Measurements from ENCODE around the gene UNKL.

Gene UNKL

DNA sequence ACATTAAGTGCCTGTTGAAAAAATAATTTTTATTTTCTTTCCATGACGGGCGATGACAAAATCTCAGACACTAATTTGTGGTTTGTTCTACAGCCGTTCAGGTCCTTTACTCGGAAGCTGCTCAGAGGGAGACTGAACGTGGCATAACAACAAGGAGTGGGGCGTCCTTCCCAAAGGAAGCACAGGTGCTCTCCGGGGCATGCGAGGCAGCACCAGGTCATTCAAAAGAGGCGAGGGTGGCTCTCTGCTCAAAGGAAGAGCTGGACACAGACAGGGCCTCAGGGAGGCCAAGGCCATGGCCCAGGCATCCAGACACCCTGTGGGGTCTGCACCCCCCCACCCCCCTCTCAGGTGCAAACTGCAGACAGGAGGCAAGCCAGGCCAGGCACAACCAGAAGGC lies 16.2 kb downstream of the UNKL start:
- no peak overlapping the region for H3K4me3 ChIP-seq (ENCODE audit: low read depth, low read length)
- no peak overlapping the region for H2AFZ ChIP-seq (ENCODE audit: low read length, unreplicated experiment)
- no peaks in the 10 kb centered on the region for H3K4me1 ChIP-seq (ENCODE audit: control insufficient read depth, insufficient read depth, low read length, unreplicated experiment)
- H3K79me2 ChIP-seq (ENCODE audit: control insufficient read depth, insufficient read depth, low read length, unreplicated experiment), result no peaks in the 10 kb centered on the region
- no peaks in the 10 kb centered on the region for H3K27me3 ChIP-seq (ENCODE audit: insufficient read depth, low read length)
- H3K27ac ChIP-seq (ENCODE audit: low read depth, low read length), result no peak overlapping the region
- no peaks in the 10 kb centered on the region for H3K36me3 ChIP-seq (ENCODE audit: insufficient read depth, low read length)

DNA sequence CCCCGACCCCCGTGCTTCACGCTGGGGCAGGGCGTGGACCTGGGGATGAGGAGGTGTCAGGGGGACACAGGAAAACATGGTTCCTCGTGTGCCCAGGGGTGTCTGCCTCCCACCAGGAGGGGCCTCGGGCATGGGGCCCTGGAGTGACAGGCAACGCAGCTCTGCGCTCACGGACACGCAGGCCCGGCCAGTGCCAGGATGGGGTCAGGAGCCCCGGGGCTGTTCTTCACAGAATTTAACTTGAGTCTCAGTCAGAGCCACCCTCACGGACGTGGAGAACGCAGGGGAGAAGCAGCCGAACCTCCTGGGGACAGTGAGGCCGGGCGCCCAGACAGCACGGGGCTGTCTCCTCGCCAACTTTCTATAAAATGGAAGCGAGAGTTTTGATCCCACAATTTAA lies 16.7 kb downstream of the UNKL start:
- Histone ChIP-seq H3K36me3 (ENCODE audit: insufficient read depth, low read length) (no peaks in the 10 kb centered on the region), H3K27ac (ENCODE audit: low read depth, low read length) (no peak overlapping the region), H3K4me3 (ENCODE audit: low read depth, low read length) (no peak overlapping the region), H2AFZ (ENCODE audit: low read length, unreplicated experiment) (no peak overlapping the region), H3K79me2 (ENCODE audit: control insufficient read depth, insufficient read depth, low read length, unreplicated experiment) (no peaks in the 10 kb centered on the region), H3K4me1 (ENCODE audit: control insufficient read depth, insufficient read depth, low read length, unreplicated experiment) (no peaks in the 10 kb centered on the region), H3K27me3 (ENCODE audit: insufficient read depth, low read length) (no peaks in the 10 kb centered on the region)

DNA sequence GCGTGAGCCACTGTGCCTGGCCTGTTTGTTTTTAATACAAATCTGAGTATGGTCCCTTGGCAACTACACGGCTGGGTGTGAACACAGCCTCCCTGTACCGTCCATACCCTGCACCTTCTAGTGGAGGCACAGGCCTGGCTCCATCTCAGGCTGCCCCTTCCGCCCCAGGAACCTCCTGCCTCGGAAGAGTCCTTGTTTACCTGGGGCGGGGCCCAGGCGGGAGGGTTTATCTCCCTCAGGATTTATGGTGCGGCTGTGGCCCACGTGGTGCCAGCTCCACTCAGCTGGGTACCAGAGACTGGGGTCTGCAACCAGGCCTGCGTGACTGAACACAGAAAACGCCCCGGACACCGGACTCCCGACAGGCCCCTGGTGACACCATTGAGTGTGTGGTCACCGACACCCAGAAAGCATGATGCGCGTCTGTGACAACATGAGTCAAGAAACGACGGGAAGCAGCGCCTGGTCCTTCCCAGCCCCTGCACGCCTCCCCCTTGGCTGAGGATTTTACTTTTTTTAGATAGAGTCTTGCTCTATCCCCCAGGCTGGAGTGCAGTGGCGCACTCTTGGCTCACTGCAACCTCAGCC lies 19.0 kb downstream of the UNKL start:
- H2AFZ ChIP-seq (ENCODE audit: low read length, unreplicated experiment), result no peak overlapping the region
- H3K27ac ChIP-seq (ENCODE audit: low read depth, low read length), result no peak overlapping the region
- H3K4me3 ChIP-seq (ENCODE audit: low read depth, low read length), result no peak overlapping the region
- H3K36me3 ChIP-seq (ENCODE audit: insufficient read depth, low read length), result no peaks in the 10 kb centered on the region
- H3K27me3 ChIP-seq (ENCODE audit: insufficient read depth, low read length), result no peaks in the 10 kb centered on the region
- H3K79me2 ChIP-seq (ENCODE audit: control insufficient read depth, insufficient read depth, low read length, unreplicated experiment), result no peaks in the 10 kb centered on the region
- H3K4me1 ChIP-seq (ENCODE audit: control insufficient read depth, insufficient read depth, low read length, unreplicated experiment), result no peaks in the 10 kb centered on the region

DNA sequence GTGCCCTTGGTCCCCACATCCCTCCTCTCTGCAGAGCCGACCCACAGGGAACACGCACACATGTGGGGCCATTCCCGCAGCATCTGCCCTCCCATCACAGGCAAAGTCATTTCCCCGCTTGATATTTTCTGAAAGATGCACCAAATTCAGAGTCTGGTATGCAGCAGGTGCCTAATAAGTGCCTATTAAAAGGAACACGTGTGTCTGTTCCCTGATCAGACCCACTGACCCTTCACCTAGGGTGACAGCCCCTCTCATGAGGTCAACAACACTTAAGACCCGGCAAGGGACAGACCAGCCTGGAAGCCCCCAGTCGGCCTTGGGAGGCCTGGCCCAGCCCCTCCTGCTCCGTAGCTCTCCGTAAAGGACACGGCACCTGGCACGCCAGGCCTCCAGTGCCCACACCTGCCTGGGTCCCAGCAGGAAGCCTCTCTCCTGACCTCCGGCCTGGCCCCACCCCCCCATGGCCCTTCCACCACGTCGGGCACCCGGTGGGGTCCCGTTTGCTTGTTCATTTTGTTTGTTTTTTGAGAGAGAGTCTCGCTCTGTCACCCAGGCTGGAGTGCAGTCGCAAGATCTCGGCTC lies 20.0 kb downstream of the UNKL start:
- Histone ChIP-seq H3K36me3 (ENCODE audit: insufficient read depth, low read length) (no peaks in the 10 kb centered on the region), H3K4me3 (ENCODE audit: low read depth, low read length) (no peak overlapping the region), H3K27ac (ENCODE audit: low read depth, low read length) (no peak overlapping the region), H3K27me3 (ENCODE audit: insufficient read depth, low read length) (no peaks in the 10 kb centered on the region), H3K4me1 (ENCODE audit: control insufficient read depth, insufficient read depth, low read length, unreplicated experiment) (no peaks in the 10 kb centered on the region), H3K79me2 (ENCODE audit: control insufficient read depth, insufficient read depth, low read length, unreplicated experiment) (no peaks in the 10 kb centered on the region), H2AFZ (ENCODE audit: low read length, unreplicated experiment) (no peak overlapping the region)

DNA sequence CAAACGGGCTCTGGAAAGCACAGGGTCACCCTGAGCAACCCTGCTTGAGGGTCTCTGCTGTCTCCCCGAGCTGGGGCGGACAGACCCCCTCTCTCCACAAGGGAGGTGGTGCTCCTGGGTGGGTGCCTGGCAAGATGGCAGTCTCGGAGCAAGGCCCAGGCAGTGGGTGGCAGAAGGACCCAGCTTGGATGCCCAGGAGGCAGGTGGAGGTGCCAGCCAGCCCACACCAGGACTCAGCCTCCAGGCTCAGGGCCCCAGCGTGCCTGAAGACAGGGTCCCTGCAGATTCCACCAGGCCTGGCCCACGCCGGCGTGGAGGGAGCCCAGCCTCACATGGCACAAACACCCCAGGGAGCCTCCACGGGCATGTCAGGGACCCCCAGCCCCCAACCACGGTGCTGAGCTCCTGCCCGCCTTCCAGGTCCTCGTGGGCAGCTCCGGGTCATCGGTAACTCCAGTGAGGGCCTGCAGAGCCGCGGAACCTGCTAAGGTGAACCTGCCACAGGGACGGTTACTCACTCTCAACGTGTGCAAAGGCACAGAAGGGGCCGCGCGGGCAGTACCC lies 20.8 kb downstream of the UNKL start:
- Histone ChIP-seq H2AFZ (ENCODE audit: low read length, unreplicated experiment) (no peak overlapping the region), H3K4me3 (ENCODE audit: low read depth, low read length) (no peak overlapping the region), H3K27me3 (ENCODE audit: insufficient read depth, low read length) (no peaks in the 10 kb centered on the region), H3K36me3 (ENCODE audit: insufficient read depth, low read length) (no peaks in the 10 kb centered on the region), H3K27ac (ENCODE audit: low read depth, low read length) (no peak overlapping the region), H3K79me2 (ENCODE audit: control insufficient read depth, insufficient read depth, low read length, unreplicated experiment) (no peaks in the 10 kb centered on the region), H3K4me1 (ENCODE audit: control insufficient read depth, insufficient read depth, low read length, unreplicated experiment) (no peaks in the 10 kb centered on the region)

DNA sequence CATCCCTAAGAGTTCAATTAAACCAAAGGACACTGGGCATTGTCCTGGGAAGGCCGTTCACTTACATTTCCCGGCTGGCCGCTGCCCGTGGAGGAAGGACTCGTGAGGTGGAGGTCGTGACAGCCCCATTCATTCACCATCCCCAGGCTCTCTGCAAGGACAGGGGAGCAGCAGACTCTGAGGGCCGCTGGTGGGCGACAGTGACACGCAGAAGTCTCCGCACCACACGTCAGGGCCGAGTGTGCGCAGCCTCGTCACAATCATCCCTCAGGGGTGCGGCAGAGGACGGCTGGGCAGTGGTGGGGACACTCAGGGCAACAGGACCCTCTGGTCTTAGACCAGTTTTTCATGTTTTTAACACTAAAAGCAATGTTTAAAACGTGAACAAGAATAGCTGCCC lies 21.7 kb downstream of the UNKL start:
- H3K79me2 ChIP-seq (ENCODE audit: control insufficient read depth, insufficient read depth, low read length, unreplicated experiment), result no peaks in the 10 kb centered on the region
- H3K36me3 ChIP-seq (ENCODE audit: insufficient read depth, low read length), result no peaks in the 10 kb centered on the region
- H3K4me3 ChIP-seq (ENCODE audit: low read depth, low read length), result no peak overlapping the region
- H3K4me1 ChIP-seq (ENCODE audit: control insufficient read depth, insufficient read depth, low read length, unreplicated experiment), result no peaks in the 10 kb centered on the region
- H3K27ac ChIP-seq (ENCODE audit: low read depth, low read length), result no peak overlapping the region
- no peak overlapping the region for H2AFZ ChIP-seq (ENCODE audit: low read length, unreplicated experiment)
- H3K27me3 ChIP-seq (ENCODE audit: insufficient read depth, low read length), result no peaks in the 10 kb centered on the region

DNA sequence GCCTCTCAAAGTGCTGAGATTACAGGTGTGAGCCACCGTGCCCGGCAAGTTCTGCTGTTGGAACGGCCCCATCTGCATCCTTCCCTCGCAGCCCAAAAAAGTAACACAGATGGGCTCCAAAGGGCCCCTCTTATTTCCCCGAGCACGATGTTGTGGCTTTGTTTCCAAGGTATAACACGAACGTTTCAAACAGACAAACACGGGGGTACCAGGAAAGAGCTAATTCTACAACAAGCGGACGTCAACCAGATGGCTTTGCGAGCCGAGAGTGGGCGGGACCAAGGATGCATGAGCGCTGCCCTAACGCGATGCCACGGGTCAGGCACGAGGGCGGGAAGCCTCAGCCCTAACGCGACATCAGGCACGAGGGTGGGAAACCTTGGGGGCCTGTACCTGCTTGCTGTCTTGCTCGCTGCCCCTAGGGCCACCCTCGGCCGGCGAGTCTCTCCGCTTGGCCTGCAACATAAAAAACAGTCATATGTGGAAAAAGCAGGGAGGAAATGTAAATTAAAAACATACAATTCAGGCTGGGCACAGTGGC lies 24.2 kb downstream of the UNKL start:
- no peaks in the 10 kb centered on the region for H3K27me3 ChIP-seq (ENCODE audit: insufficient read depth, low read length)
- H3K27ac ChIP-seq (ENCODE audit: low read depth, low read length), result no peak overlapping the region
- no peaks in the 10 kb centered on the region for H3K79me2 ChIP-seq (ENCODE audit: control insufficient read depth, insufficient read depth, low read length, unreplicated experiment)
- no peaks in the 10 kb centered on the region for H3K36me3 ChIP-seq (ENCODE audit: insufficient read depth, low read length)
- H2AFZ ChIP-seq (ENCODE audit: low read length, unreplicated experiment), result no peak overlapping the region
- no peaks in the 10 kb centered on the region for H3K4me1 ChIP-seq (ENCODE audit: control insufficient read depth, insufficient read depth, low read length, unreplicated experiment)
- no peak overlapping the region for H3K4me3 ChIP-seq (ENCODE audit: low read depth, low read length)

DNA sequence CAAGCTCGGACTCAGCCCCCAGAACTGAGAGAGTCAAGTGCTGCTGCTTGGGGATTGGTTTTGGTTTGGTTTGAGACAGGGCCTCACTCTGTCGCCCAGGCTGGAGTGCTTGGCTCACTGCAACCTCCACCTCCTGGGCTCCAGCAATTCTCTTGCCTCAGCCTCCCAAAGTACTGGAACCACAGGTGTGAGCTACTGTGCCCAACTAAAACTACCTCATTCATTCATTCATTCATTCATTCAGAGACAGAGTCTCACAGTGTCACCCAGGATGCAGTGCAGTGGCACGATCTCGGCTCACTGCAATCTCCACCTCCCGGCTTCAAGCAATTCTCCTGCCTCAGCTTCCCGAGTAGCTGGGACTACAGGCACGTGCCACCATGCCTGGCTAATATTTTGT lies 24.7 kb downstream of the UNKL start:
- Histone ChIP-seq H3K27me3 (ENCODE audit: insufficient read depth, low read length) (no peaks in the 10 kb centered on the region), H3K27ac (ENCODE audit: low read depth, low read length) (no peak overlapping the region), H2AFZ (ENCODE audit: low read length, unreplicated experiment) (no peak overlapping the region), H3K4me1 (ENCODE audit: control insufficient read depth, insufficient read depth, low read length, unreplicated experiment) (no peaks in the 10 kb centered on the region), H3K36me3 (ENCODE audit: insufficient read depth, low read length) (no peaks in the 10 kb centered on the region), H3K79me2 (ENCODE audit: control insufficient read depth, insufficient read depth, low read length, unreplicated experiment) (no peaks in the 10 kb centered on the region), H3K4me3 (ENCODE audit: low read depth, low read length) (no peak overlapping the region)

DNA sequence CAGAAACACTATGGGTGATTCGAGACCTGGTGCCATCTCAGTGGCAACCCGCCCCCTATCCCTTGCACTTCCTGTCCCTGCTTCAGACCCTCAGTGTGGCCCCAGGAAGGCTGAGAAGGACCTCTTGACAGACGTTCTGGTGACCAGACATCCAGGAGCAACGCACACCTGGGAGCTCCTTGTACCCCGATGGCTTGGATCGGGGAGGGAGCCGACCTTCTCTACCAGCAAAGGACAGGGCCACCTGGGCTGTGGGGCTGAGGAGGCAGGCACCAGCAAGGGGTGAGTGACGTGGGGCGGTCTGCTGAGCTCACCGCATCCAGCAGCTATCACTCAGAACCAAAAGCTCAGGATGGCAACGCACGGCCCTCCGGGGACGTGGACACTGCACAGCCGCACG lies 27.2 kb downstream of the UNKL start:
- Histone ChIP-seq H3K36me3 (ENCODE audit: insufficient read depth, low read length) (no peaks in the 10 kb centered on the region), H3K4me1 (ENCODE audit: control insufficient read depth, insufficient read depth, low read length, unreplicated experiment) (no peaks in the 10 kb centered on the region), H2AFZ (ENCODE audit: low read length, unreplicated experiment) (no peak overlapping the region), H3K27me3 (ENCODE audit: insufficient read depth, low read length) (no peaks in the 10 kb centered on the region), H3K79me2 (ENCODE audit: control insufficient read depth, insufficient read depth, low read length, unreplicated experiment) (no peaks in the 10 kb centered on the region), H3K4me3 (ENCODE audit: low read depth, low read length) (no peak overlapping the region), H3K27ac (ENCODE audit: low read depth, low read length) (no peak overlapping the region)

DNA sequence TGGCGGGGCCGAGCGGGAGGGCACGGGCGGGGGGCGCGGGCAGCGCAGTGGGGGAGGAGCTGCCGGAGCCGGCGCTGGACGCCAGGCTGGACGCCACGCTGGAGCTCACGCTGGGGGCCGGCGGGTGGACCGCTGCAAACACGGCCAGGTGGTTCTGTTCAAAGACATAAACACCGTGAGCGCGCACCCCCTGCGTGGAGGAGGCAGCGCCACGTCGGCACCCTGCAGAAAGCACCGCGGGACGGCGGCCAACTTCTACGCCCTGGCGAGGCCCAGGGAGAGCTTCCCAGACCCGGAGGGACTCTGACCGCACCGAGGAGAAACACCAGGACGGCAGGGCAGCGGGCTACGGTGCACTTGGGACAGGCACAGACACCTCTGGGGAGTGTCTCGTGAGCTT lies 29.3 kb downstream of the UNKL start:
- Histone ChIP-seq H3K27me3 (ENCODE audit: insufficient read depth, low read length) (no peaks in the 10 kb centered on the region), H3K36me3 (ENCODE audit: insufficient read depth, low read length) (no peaks in the 10 kb centered on the region), H3K27ac (ENCODE audit: low read depth, low read length) (no peak overlapping the region), H3K4me3 (ENCODE audit: low read depth, low read length) (no peak overlapping the region), H3K79me2 (ENCODE audit: control insufficient read depth, insufficient read depth, low read length, unreplicated experiment) (no peaks in the 10 kb centered on the region), H3K4me1 (ENCODE audit: control insufficient read depth, insufficient read depth, low read length, unreplicated experiment) (no peaks in the 10 kb centered on the region), H2AFZ (ENCODE audit: low read length, unreplicated experiment) (no peak overlapping the region)

DNA sequence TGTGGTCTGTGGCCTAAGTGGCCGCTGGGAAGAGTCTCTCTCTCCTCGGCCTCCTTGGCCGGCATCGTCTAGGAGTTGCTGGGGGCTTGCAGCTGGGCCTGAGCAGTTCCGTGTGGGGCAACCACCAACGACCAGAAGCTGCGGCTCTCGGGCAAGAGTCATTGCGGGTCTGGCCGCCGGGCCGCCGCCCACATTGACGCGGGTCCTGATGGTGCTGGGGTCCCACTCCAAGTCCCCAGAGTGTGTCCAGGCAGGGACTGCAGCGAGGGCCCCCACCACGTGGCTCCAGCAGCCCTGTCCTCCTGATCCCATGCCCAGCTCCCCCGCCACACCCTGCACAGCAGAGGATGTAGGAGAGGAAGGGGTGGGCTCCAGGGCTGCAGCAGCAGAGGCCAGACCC lies 30.9 kb downstream of the UNKL start:
- Histone ChIP-seq H3K36me3 (ENCODE audit: insufficient read depth, low read length) (no peaks in the 10 kb centered on the region), H3K27me3 (ENCODE audit: insufficient read depth, low read length) (no peaks in the 10 kb centered on the region), H3K79me2 (ENCODE audit: control insufficient read depth, insufficient read depth, low read length, unreplicated experiment) (peaks cover 7% of the 10 kb centered on the region)

More for the DNA sequence above, 30.9 kb downstream of the UNKL start:
- H3K4me3 ChIP-seq (ENCODE audit: low read depth, low read length), result no peak overlapping the region
- H3K4me1 ChIP-seq (ENCODE audit: control insufficient read depth, insufficient read depth, low read length, unreplicated experiment), result peaks cover 2% of the 10 kb centered on the region
- no peak overlapping the region for H2AFZ ChIP-seq (ENCODE audit: low read length, unreplicated experiment)
- no peak overlapping the region for H3K27ac ChIP-seq (ENCODE audit: low read depth, low read length)
